GM19023 (cell line): ENCODE measurements around the gene CLMN.

Experiments
- ATAC-seq: cut with Tn5 transposase; IDR thresholded peaks from one replicate; pipeline ENCODE4 v1.9.1; 2021; ENCODE audit warnings: mild to moderate bottlenecking, moderate library complexity; ENCODE audit not compliant: unreplicated experiment

Gene CLMN

GRCh38 chr14:95319312-95320077, at the start of gene CLMN:
Gene CLMN (minus strand): TSS chr14:95319908. CDS start chr14:95319792, 116 bp downstream.
- ATAC-seq: peak; percentile 37

DNA sequence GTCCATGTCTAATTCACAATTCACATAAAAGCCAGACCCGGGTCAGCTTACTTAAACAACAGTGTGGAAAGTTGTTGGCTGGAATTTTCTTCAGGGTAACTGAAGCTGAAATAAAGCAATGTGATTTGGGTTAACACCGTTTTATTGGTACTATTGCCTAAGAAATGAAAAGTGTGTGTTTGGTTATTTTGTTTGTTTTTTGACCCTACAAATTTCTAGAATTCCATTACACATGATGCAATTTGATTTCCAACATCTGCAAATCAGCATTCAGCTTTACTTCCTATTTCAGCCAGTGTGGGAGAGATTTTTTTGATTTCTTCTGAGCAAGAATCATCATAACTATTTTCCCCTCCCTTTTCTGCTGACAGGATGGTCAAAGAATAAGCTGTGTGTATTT, 45.7 kb upstream of the CLMN start:
- no peak for ATAC-seq

GRCh38 chr14:95364481-95365209, 44.9 kb upstream of the CLMN start:
- ATAC-seq: no peak

DNA sequence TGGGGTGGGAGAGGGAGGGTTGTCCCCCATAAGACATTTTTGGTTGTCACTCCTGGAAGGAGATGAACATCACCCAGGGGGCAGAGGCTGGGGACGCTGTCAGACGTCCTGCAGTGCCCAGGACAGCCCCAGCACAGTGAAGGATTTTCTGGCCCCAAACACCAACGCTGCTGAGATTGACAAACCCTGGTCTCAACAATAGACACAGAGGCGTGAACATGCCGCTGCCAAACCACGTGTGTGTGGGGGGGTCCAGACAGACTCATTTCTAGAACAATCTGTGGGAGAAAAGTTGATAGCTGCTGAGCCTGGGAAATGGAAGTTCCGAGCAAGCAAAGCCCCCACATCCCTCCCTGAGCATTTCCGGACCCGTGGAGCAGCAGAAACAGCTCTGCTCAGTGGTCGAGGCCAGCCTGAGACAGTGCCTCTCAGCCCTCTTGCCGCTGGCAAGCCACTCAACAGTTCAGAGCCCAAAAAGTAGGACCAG, 43.8 kb upstream of the CLMN start:
- no peak for ATAC-seq

DNA sequence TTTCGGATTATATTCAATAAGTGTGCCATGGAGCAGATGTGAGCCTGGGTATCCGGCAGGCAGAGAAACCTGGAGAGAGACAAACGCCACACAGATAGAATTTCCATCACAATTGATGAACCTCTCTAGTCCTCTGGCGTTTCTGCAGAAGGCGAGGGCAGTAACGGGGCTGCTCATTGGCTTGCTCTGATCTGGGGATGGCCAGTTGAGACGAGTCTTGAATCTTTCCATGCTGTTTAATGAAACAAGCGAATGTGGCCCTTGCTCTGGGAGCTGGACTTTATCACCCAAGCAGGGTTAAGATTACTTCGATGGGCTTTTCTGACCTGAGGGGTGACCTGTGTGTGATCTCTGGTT, 42.4 kb upstream of the CLMN start:
- no peak for ATAC-seq

- ATAC-seq: no peak
Observed at GRCh38 chr14:95361373-95362137, 41.8 kb upstream of the CLMN start.

DNA sequence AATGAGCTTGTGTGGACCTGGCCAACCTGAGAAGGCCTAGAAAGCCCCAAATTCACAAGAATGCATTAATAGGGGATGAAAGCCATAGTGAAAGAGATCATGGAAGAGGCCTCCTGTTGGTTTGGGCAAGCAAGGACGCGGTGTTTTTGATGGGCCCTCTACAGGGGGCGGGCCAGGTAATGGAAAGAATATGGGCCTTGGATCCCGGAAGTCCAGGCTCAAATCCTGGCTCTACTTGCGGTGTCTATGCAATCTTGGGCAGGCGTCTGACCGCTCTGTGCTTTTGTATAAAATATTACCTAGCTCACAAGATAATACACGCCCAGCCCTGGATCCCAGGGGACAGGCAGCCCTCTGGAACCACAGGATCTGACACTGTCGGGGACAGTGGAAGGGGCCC, 41.1 kb upstream of the CLMN start:
- no peak for ATAC-seq

DNA sequence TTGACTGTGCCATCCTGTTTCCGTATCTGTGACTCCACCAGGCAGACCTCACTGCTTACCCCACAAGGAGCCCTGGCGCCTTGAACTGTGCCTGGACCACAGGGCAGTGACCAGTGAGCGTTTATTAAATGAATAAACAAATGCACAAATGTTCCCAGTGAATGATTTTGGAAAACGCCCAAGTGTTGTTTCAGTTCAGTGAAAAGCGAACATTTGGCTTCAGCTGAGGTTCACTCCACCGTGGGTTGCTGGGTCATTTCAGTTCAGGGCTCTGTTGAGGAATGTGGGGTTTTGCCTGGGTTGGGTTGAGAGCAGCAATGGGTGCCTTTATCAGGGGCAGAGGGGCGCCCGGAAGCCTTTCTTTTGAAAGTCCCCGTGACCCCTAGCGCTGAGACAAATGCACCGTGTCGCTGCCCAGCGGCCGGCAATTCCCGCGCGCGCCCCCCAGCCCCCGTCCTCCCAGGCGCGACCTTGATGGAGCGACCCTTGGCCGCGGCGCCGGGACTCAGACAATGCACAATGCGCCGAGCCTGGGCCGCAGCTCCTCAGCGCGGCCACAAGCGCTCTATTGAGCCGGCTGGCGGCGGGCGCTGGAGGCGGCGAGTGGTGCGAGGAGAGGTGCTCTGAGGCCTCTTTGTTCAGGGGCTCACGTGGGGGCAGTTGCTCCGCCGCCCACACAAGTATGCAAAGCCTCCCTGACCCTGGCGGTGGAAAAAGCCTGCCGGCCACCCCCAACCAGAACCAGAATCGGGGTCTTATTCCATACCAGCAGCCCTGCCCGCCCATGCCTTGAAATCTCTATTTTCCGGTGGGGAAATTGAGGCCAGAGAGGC, 40.5 kb upstream of the CLMN start:
- ATAC-seq: no peak

DNA sequence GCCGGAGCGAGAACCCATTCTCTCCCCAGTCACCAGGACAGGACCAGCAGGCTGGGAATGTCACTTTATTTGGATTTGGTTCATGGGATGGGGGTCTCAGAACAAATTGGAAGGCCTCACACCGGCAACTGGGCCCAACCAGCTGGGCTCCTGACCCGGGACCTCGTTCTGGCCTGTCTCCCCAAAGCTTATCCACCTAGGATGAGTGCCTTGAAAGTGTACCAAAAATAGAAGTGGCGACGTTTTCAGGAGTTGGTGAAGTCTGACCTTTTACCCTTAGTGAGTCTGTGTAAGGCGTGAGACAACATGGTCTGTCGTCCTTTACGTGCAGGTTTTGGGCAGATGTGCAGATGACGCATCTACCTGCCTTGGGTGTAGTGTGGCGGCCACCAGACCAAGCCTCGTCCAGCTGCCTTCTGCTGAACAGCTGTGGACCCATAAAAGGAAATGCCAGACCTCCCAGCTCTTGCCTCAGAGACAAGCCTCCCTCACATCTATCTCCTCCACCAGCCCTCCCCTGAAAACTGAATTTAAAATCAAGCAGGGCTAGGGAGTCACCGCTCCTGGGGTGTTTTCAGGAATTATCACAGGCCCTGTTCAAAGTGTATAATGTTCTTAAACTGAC, 36.6 kb upstream of the CLMN start:
- ATAC-seq: no peak

GRCh38 chr14:95355422-95355821, 35.7 kb upstream of the CLMN start:
- ATAC-seq: no peak

- ATAC-seq: no peak
Observed at GRCh38 chr14:95354834-95355233, 35.1 kb upstream of the CLMN start.

DNA sequence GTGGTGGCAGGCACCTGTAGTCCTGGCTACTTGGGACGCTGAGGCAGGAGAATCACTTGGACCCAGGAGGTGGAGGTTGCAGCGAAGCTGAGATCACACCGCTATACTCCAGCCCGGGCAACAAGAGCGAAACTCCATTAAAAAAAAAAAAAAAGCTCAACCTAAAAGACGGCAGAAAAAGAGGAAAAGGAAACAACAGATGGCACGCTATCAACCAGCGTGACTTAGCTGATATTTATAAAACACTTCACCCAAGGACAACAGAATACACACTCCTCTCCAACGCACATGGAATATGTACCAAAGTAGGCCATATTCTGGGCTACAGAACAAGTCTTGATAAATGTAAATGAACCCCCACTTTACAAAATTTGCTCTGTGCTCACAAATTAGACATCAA, 34.0 kb upstream of the CLMN start:
- no peak for ATAC-seq

DNA sequence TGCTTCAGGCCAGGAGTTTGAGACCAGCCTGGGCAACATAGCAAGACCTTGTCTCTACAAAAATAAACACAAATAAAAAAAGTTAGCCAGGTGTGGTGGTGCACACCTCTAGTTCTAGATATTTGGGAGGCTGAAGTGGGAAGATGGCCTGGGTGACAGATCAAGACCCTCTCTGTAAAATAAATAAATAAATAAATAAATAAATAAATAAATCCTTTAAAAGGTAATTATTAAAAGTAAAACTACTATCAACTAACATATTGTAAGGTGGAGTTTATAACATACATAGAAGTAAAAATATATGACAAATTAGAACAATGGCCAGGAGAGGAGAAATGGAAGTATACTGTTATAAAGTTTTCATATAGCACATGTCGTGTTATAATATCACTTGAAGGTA, 33.3 kb upstream of the CLMN start:
- no peak for ATAC-seq

GRCh38 chr14:95352481-95352880, 32.8 kb upstream of the CLMN start:
- no peak for ATAC-seq

DNA sequence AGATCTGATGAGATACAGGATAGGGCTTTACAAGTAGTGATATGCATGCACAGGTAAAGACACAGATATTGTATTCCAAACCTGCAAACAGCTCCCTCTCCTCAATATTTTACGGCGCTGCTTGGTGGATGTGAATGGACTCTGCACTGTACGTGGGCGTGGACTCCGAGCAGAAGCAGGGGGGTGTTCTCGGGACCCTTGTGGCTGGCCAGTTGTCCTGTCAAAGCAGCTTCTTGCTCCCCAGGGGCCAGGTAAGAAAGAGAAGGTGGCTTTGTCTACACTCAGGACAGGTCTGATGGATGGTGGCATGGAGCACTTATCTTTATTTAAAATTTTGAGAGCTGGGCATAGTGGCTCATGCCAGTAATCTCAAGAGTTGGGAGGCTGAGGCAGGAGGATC, 29.5 kb upstream of the CLMN start:
- ATAC-seq: no peak

- ATAC-seq: no peak
Observed at GRCh38 chr14:95348395-95349080, 28.8 kb upstream of the CLMN start.

DNA sequence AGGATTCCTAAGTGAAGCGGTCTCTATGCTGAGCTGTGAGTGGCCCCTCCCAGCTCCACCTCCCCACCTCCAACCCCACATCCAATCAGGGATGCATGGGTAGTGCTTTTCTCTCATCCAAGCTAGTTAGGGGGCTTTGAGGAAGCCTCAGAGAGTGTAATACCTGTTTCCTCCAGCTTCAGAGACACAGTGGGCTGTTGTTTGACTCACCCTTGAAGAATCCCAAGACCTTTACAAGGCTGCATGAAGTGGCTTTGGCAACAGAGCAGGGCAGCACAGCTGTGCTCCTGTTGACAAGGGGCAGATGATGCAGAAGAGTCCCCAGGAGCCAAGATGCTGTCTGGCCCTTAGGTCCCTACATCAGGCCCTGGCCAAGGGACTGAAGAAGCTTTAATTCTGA, 27.1 kb upstream of the CLMN start:
- no peak for ATAC-seq

GRCh38 chr14:95346266-95346665, 26.6 kb upstream of the CLMN start:
- no peak for ATAC-seq

GRCh38 chr14:95345032-95345431, 25.3 kb upstream of the CLMN start:
- no peak for ATAC-seq

- ATAC-seq: no peak
Observed at GRCh38 chr14:95344536-95344935, 24.8 kb upstream of the CLMN start.
